Right lobe of liver (tissue), 4 donors: ENCODE results near the gene SAFB2.

Experiments
- POLR2A ChIP-seq: fragments of 450-650 bp; IDR thresholded peaks from one replicate; pipeline ENCODE4 v1.6.1; 2017; ENCODE audit warnings: antibody characterized with exemption, mild to moderate bottlenecking
- TF ChIP-seq, protein P1 (sequence below), 4 donors: fragments of 200-600 bp in 3 of 4; fragments of 450-650 bp in 1 of 4; IDR thresholded peaks; one replicate each; pipeline versions ENCODE4 v1.5.1 to v1.8.0; 2016 to 2022; ENCODE audit warnings: antibody characterized with exemption in 4 of 4, mild to moderate bottlenecking in 2 of 4
- donor health status: DM: no; HTN: no; CAD: no.
- donor health status: DM: no; HTN: no; CAD: no.
- donor health status: DM: no; HTN: yes; CAD: no.

DNA sequence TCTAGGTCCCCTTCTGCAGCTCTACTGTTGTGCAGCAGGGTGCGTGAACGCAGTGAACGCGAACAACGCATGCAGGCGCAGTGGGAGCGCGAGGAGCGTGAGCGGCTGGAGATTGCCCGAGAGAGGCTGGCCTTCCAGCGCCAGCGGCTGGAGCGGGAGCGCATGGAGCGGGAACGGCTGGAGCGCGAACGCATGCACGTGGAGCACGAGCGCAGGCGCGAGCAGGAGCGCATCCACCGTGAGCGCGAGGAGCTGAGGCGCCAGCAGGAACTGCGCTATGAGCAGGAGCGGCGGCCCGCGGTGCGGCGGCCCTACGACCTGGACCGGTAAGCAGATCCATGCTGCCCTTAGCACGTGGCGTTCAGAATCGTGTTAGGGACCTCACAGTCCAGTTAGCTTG is 38.9 kb upstream of the SAFB2 start:
- TF ChIP-seq POLR2A, result no peak
- TF ChIP-seq, protein P1, sequence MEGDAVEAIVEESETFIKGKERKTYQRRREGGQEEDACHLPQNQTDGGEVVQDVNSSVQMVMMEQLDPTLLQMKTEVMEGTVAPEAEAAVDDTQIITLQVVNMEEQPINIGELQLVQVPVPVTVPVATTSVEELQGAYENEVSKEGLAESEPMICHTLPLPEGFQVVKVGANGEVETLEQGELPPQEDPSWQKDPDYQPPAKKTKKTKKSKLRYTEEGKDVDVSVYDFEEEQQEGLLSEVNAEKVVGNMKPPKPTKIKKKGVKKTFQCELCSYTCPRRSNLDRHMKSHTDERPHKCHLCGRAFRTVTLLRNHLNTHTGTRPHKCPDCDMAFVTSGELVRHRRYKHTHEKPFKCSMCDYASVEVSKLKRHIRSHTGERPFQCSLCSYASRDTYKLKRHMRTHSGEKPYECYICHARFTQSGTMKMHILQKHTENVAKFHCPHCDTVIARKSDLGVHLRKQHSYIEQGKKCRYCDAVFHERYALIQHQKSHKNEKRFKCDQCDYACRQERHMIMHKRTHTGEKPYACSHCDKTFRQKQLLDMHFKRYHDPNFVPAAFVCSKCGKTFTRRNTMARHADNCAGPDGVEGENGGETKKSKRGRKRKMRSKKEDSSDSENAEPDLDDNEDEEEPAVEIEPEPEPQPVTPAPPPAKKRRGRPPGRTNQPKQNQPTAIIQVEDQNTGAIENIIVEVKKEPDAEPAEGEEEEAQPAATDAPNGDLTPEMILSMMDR (IDR thresholded peaks at IDR 0.05), result no peak
